ENCODE data around the gene ZMAT5.

Gene ZMAT5

DNA sequence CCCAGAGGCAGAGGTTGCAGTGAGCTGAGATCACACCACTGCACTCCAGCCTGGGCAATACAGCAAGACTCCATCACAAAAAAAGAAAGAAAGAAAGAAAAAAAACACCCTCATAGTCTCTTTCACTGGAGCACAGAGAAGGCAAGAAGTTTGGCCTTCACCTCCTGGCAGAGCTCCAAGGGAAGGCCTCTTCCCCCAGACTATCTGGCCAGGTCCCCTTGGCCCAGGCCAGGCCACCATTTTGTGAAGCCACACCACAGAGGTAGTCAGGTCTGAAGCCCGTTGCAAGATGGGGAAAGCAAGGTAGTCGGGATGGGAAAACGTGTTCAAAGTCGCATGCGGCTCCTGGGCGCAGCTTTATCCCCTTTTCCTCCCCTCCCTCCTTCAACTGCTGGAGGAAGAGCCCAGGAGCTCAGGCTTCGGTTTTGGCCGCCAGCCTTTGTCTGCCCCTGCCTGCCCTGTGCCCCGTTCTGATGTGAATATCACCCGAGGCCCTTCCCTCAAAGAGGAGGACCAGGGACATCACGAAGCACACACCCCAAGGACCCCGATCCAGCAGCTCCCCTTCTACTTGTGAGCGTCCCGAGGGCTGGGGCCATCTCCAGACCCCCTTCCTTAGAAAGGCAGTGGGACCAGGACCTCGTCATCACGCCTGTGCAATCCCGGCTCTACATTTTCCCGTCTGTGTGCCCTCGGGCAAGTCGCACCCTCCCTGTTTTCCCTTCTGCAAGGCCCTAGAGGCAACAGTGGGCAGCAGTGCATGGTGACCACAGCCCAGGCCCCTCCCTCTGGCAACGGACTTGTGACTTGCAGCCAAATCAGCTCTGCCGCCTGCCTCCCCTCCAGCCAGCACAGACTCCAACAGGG is 29.3 kb downstream of the ZMAT5 start:
- no peak overlapping the region for H3K4me3 ChIP-seq (ENCODE audit: low read depth in 1 of 2, low read length in 2 of 2)
- no peak overlapping the region for H3K27ac ChIP-seq (ENCODE audit: low read length)
- H3K27me3 ChIP-seq (ENCODE audit: low read depth, low read length): no peaks in the 10 kb centered on the region
- H3K4me1 ChIP-seq (ENCODE audit: control insufficient read depth in 1 of 2, insufficient read depth in 2 of 2, low read length in 2 of 2): peaks cover 0 to 11% of the 10 kb centered on the region in 2 donors
- peaks cover 0 to 49% of the 10 kb centered on the region in 2 donors for H3K36me3 ChIP-seq (ENCODE audit: control insufficient read depth in 1 of 2, insufficient read depth in 2 of 2, low read length in 2 of 2)
- H3K9me3 ChIP-seq (ENCODE audit: control insufficient read depth in 1 of 2, low read length in 2 of 2): no peaks in the 10 kb centered on the region

DNA sequence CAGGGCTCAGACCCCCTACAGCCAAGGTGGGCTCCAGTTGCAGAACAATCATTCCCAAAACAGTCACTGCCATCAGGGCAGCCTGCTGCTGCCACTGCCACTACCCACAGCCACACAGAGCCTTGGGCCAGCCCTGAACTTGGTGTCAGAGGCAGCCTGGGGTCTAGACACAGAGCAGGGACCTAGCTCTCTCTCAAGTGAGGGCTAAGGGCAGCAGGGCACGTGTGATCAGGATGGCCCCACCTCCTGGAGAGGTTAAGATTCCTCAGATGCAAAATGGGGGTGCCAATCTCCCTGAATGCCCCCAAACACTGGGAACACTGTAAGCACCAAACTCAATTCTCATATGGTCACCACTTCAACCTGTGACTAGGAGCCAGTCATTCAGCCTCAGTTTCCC is 31.4 kb downstream of the ZMAT5 start:
- H3K9me3 ChIP-seq (ENCODE audit: control insufficient read depth in 1 of 2, low read length in 2 of 2): no peaks in the 10 kb centered on the region
- H3K27ac ChIP-seq (ENCODE audit: low read length): no peak overlapping the region
- H3K36me3 ChIP-seq (ENCODE audit: control insufficient read depth in 1 of 2, insufficient read depth in 2 of 2, low read length in 2 of 2): peaks cover 0 to 38% of the 10 kb centered on the region in 2 donors
- H3K4me3 ChIP-seq (ENCODE audit: low read depth in 1 of 2, low read length in 2 of 2): no peak overlapping the region
- peaks cover 0 to 11% of the 10 kb centered on the region in 2 donors for H3K4me1 ChIP-seq (ENCODE audit: control insufficient read depth in 1 of 2, insufficient read depth in 2 of 2, low read length in 2 of 2)
- H3K27me3 ChIP-seq (ENCODE audit: low read depth, low read length): no peaks in the 10 kb centered on the region

DNA sequence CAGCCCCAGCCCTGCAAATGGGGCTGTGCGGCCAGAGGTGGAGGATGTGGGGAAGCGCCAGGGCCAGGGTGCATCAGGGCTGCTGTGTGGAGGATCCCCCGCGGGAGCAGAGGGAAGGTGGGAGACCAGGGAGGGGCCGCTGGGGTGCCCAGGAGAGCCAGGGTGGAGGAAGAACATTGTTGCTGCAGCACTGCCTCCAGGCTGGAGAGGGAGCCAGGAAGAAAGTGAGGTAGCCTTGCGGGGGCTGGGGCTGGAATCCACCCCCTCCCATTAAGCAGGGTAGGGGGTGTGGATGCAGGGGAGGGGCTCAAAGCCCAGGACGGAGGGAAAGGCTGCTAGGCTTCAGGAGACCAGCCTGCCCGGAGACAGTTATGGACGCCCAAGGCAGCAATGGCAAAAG is 32.0 kb downstream of the ZMAT5 start:
- Histone ChIP-seq H3K4me1 (ENCODE audit: control insufficient read depth in 1 of 2, insufficient read depth in 2 of 2, low read length in 2 of 2) (peaks cover 0 to 11% of the 10 kb centered on the region in 2 donors), H3K9me3 (ENCODE audit: control insufficient read depth in 1 of 2, low read length in 2 of 2) (no peaks in the 10 kb centered on the region), H3K4me3 (ENCODE audit: low read depth in 1 of 2, low read length in 2 of 2) (no peak overlapping the region), H3K27me3 (ENCODE audit: low read depth, low read length) (no peaks in the 10 kb centered on the region), H3K36me3 (ENCODE audit: control insufficient read depth in 1 of 2, insufficient read depth in 2 of 2, low read length in 2 of 2) (peaks cover 0 to 36% of the 10 kb centered on the region in 2 donors), H3K27ac (ENCODE audit: low read length) (no peak overlapping the region)

- Histone ChIP-seq H3K36me3 (ENCODE audit: control insufficient read depth in 1 of 2, insufficient read depth in 2 of 2, low read length in 2 of 2) (peaks cover 0 to 32% of the 10 kb centered on the region in 2 donors), H3K27me3 (ENCODE audit: low read depth, low read length) (no peaks in the 10 kb centered on the region), H3K9me3 (ENCODE audit: control insufficient read depth in 1 of 2, low read length in 2 of 2) (no peaks in the 10 kb centered on the region), H3K27ac (ENCODE audit: low read length) (no peak overlapping the region), H3K4me1 (ENCODE audit: control insufficient read depth in 1 of 2, insufficient read depth in 2 of 2, low read length in 2 of 2) (peaks cover 0 to 11% of the 10 kb centered on the region in 2 donors), H3K4me3 (ENCODE audit: low read depth in 1 of 2, low read length in 2 of 2) (no peak overlapping the region)
Measured at GRCh38 chr22:29734406-29734805, 32.4 kb downstream of the ZMAT5 start.

- no peaks in the 10 kb centered on the region for H3K27me3 ChIP-seq (ENCODE audit: low read depth, low read length)
- no peak overlapping the region for H3K27ac ChIP-seq (ENCODE audit: low read length)
- peaks cover 0 to 11% of the 10 kb centered on the region in 2 donors for H3K4me1 ChIP-seq (ENCODE audit: control insufficient read depth in 1 of 2, insufficient read depth in 2 of 2, low read length in 2 of 2)
- H3K36me3 ChIP-seq (ENCODE audit: control insufficient read depth in 1 of 2, insufficient read depth in 2 of 2, low read length in 2 of 2): peaks cover 0 to 26% of the 10 kb centered on the region in 2 donors
- H3K9me3 ChIP-seq (ENCODE audit: control insufficient read depth in 1 of 2, low read length in 2 of 2): no peaks in the 10 kb centered on the region
- H3K4me3 ChIP-seq (ENCODE audit: low read depth in 1 of 2, low read length in 2 of 2): no peak overlapping the region
Measured at GRCh38 chr22:29733362-29734201, 33.2 kb downstream of the ZMAT5 start.

DNA sequence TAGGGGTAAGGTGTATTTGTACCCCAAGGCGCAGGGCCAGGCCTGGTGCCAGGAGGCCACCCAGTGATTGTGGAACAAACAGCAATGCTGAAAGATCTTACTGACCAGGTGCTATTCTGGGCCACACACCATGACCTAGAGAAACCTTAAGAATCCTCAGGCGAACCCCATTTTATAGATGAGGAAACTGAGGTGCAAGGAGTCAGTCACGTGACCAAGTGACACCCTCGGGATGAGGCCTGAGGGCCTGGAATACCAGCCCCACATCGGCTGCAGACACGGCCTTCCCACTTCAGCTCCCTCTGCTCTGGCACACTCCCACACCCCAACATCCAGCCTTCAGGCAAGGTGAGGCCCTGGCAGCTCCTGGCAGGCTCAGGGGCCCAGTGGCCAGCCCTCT is 33.9 kb downstream of the ZMAT5 start:
- Histone ChIP-seq H3K4me1 (ENCODE audit: control insufficient read depth in 1 of 2, insufficient read depth in 2 of 2, low read length in 2 of 2) (peaks cover 0 to 11% of the 10 kb centered on the region in 2 donors), H3K36me3 (ENCODE audit: control insufficient read depth in 1 of 2, insufficient read depth in 2 of 2, low read length in 2 of 2) (peaks cover 0 to 26% of the 10 kb centered on the region in 2 donors), H3K9me3 (ENCODE audit: control insufficient read depth in 1 of 2, low read length in 2 of 2) (no peaks in the 10 kb centered on the region), H3K4me3 (ENCODE audit: low read depth in 1 of 2, low read length in 2 of 2) (no peak overlapping the region), H3K27me3 (ENCODE audit: low read depth, low read length) (no peaks in the 10 kb centered on the region), H3K27ac (ENCODE audit: low read length) (no peak overlapping the region)

GRCh38 chr22:29731058-29731850 is 35.6 kb downstream of the ZMAT5 start:
- H3K36me3 ChIP-seq (ENCODE audit: control insufficient read depth in 1 of 2, insufficient read depth in 2 of 2, low read length in 2 of 2): peaks cover 0 to 26% of the 10 kb centered on the region in 2 donors

DNA sequence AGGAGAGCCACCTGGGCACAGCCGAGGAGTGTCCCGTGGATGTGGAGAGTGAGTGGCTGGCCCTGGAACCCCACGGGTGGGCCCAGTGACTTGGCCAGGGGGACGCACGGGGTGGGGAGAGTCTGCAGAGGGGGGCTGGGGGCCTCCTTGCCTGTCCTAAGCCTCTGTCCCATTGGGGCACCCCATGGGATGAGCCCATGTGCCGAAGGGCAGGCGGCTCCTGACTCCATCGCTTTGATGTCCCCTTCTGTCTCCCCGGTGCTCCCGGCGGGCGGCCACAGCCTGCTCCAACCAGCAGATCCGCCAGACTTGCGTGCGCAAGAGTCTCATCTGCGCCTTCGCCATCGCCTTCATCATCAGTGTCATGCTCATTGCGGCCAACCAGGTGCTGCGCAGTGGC is 37.6 kb downstream of the ZMAT5 start:
- Histone ChIP-seq H3K9me3 (ENCODE audit: control insufficient read depth in 1 of 2, low read length in 2 of 2) (no peaks in the 10 kb centered on the region), H3K4me3 (ENCODE audit: low read depth in 1 of 2, low read length in 2 of 2) (no peak overlapping the region), H3K4me1 (ENCODE audit: control insufficient read depth in 1 of 2, insufficient read depth in 2 of 2, low read length in 2 of 2) (peaks cover 0 to 11% of the 10 kb centered on the region in 2 donors), H3K36me3 (ENCODE audit: control insufficient read depth in 1 of 2, insufficient read depth in 2 of 2, low read length in 2 of 2) (peaks cover 0 to 13% of the 10 kb centered on the region in 2 donors), H3K27ac (ENCODE audit: low read length) (no peak overlapping the region), H3K27me3 (ENCODE audit: low read depth, low read length) (no peaks in the 10 kb centered on the region)

More at GRCh38 chr22:29731058-29731850, 35.6 kb downstream of the ZMAT5 start:
- Histone ChIP-seq H3K27me3 (ENCODE audit: low read depth, low read length) (no peaks in the 10 kb centered on the region), H3K4me1 (ENCODE audit: control insufficient read depth in 1 of 2, insufficient read depth in 2 of 2, low read length in 2 of 2) (peaks cover 0 to 11% of the 10 kb centered on the region in 2 donors), H3K27ac (ENCODE audit: low read length) (no peak overlapping the region), H3K9me3 (ENCODE audit: control insufficient read depth in 1 of 2, low read length in 2 of 2) (no peaks in the 10 kb centered on the region), H3K4me3 (ENCODE audit: low read depth in 1 of 2, low read length in 2 of 2) (no peak overlapping the region)

- H3K27me3 ChIP-seq (ENCODE audit: low read depth, low read length): no peaks in the 10 kb centered on the region
- no peak overlapping the region for H3K27ac ChIP-seq (ENCODE audit: low read length)
- H3K4me1 ChIP-seq (ENCODE audit: control insufficient read depth in 1 of 2, insufficient read depth in 2 of 2, low read length in 2 of 2): no peaks in the 10 kb centered on the region
- H3K36me3 ChIP-seq (ENCODE audit: control insufficient read depth in 1 of 2, insufficient read depth in 2 of 2, low read length in 2 of 2): peaks cover 0 to 13% of the 10 kb centered on the region in 2 donors
- H3K9me3 ChIP-seq (ENCODE audit: control insufficient read depth in 1 of 2, low read length in 2 of 2): no peaks in the 10 kb centered on the region
- no peak overlapping the region for H3K4me3 ChIP-seq (ENCODE audit: low read depth in 1 of 2, low read length in 2 of 2)
Measured at GRCh38 chr22:29727131-29727523, 39.7 kb downstream of the ZMAT5 start.

- Histone ChIP-seq H3K27ac (ENCODE audit: low read length) (no peak overlapping the region), H3K4me3 (ENCODE audit: low read depth in 1 of 2, low read length in 2 of 2) (no peak overlapping the region), H3K27me3 (ENCODE audit: low read depth, low read length) (no peaks in the 10 kb centered on the region), H3K9me3 (ENCODE audit: control insufficient read depth in 1 of 2, low read length in 2 of 2) (no peaks in the 10 kb centered on the region), H3K36me3 (ENCODE audit: control insufficient read depth in 1 of 2, insufficient read depth in 2 of 2, low read length in 2 of 2) (peaks cover 0 to 13% of the 10 kb centered on the region in 2 donors), H3K4me1 (ENCODE audit: control insufficient read depth in 1 of 2, insufficient read depth in 2 of 2, low read length in 2 of 2) (no peaks in the 10 kb centered on the region)
Measured at GRCh38 chr22:29726512-29727130, 40.2 kb downstream of the ZMAT5 start.

Data from muscle layer of duodenum (tissue), 2 donors.